SIG-M5 treated with dmso at 0.1 percent for 504 hours (cell line): ENCODE measurements around the gene KDM4C.
A peak's percentile ranks its signal among the peaks of the same experiment; 100 is the strongest.
"Not testable (repeated sequence)": the region's sequence is repeated elsewhere in the genome, so short reads cannot be mapped to it uniquely, and the experiment has no call there.

Experiments
- DNase-seq: peaks from one replicate; lab custom pipeline; 2025; ENCODE audit not compliant: unreplicated experiment; lab: John Stamatoyannopoulos, UW

The KDM4C gene

GRCh38 chr9:7161469-7161868 lies 403.7 kb downstream of the KDM4C start:
- no peak for DNase-seq

- no peak for DNase-seq
Observed at GRCh38 chr9:7163932-7164331, 406.2 kb downstream of the KDM4C start.

- DNase-seq: no peak
Observed at GRCh38 chr9:7164440-7165330, 406.9 kb downstream of the KDM4C start.

- DNase-seq: no peak
Observed at GRCh38 chr9:7165331-7165975, 407.7 kb downstream of the KDM4C start.

- DNase-seq: no peak
Observed at GRCh38 chr9:7166074-7166473, 408.3 kb downstream of the KDM4C start.

- no peak for DNase-seq
Observed at GRCh38 chr9:7169717-7170389, 412.1 kb downstream of the KDM4C start.

- no peak for DNase-seq
Observed at GRCh38 chr9:7171396-7172153, 413.8 kb downstream of the KDM4C start.

GRCh38 chr9:7172154-7173115 lies 414.7 kb downstream of the KDM4C start:
- no peak for DNase-seq

GRCh38 chr9:7173139-7173538 lies 415.4 kb downstream of the KDM4C start:
- DNase-seq: no peak

- no peak for DNase-seq
Observed at GRCh38 chr9:7174301-7174700, 416.5 kb downstream of the KDM4C start.

GRCh38 chr9:7174884-7175283 lies 417.1 kb downstream of the KDM4C start:
- DNase-seq: no peak

GRCh38 chr9:7176561-7176960 lies 418.8 kb downstream of the KDM4C start:
- no peak for DNase-seq

GRCh38 chr9:7177383-7177782 lies 419.6 kb downstream of the KDM4C start:
- DNase-seq: no peak

GRCh38 chr9:7178729-7179128 lies 421.0 kb downstream of the KDM4C start:
- DNase-seq: no peak

- DNase-seq: no peak
Observed at GRCh38 chr9:7180247-7180646, 422.5 kb downstream of the KDM4C start.

GRCh38 chr9:7183139-7183538 lies 425.4 kb downstream of the KDM4C start:
- not testable (repeated sequence) for DNase-seq

- DNase-seq: no peak
Observed at GRCh38 chr9:7185612-7186011, 427.8 kb downstream of the KDM4C start.

GRCh38 chr9:7186175-7186574 lies 428.4 kb downstream of the KDM4C start:
- DNase-seq: peak; percentile 5

- DNase-seq: no peak
Observed at GRCh38 chr9:7192266-7192665, 434.5 kb downstream of the KDM4C start.

- no peak for DNase-seq
Observed at GRCh38 chr9:7195526-7195925, 437.8 kb downstream of the KDM4C start.
